GM12801 (cell line): ENCODE measurements around the gene PRSS58.

Experiments
- CTCF ChIP-seq: IDR thresholded peaks from one replicate; pipeline ENCODE4 v1.5.1; 2011; ENCODE audit warnings: control low read depth; ENCODE audit not compliant: insufficient read length; ENCODE audit errors: extremely low read depth

The PRSS58 gene

GRCh38 chr7:142298627-142299026, 40.8 kb upstream of the PRSS58 start:
- TF ChIP-seq CTCF, result no peak

GRCh38 chr7:142298009-142298408, 40.2 kb upstream of the PRSS58 start:
- TF ChIP-seq CTCF, result no peak

- TF ChIP-seq CTCF, result no peak
Observed at GRCh38 chr7:142280263-142280662, 22.4 kb upstream of the PRSS58 start.

- TF ChIP-seq CTCF, result no peak
Observed at GRCh38 chr7:142279601-142280000, 21.7 kb upstream of the PRSS58 start.

GRCh38 chr7:142275028-142275427, 17.2 kb upstream of the PRSS58 start:
- no peak for TF ChIP-seq CTCF

GRCh38 chr7:142272841-142273240, 15.0 kb upstream of the PRSS58 start:
- TF ChIP-seq CTCF, result no peak

GRCh38 chr7:142263598-142264380, 5.9 kb upstream of the PRSS58 start:
- no peak for TF ChIP-seq CTCF
